ENCODE data around the gene NBAS.
"Not testable (repeated sequence)": the region's sequence is repeated elsewhere in the genome, so short reads cannot be mapped to it uniquely, and the experiment has no call there.

Gene NBAS

DNA sequence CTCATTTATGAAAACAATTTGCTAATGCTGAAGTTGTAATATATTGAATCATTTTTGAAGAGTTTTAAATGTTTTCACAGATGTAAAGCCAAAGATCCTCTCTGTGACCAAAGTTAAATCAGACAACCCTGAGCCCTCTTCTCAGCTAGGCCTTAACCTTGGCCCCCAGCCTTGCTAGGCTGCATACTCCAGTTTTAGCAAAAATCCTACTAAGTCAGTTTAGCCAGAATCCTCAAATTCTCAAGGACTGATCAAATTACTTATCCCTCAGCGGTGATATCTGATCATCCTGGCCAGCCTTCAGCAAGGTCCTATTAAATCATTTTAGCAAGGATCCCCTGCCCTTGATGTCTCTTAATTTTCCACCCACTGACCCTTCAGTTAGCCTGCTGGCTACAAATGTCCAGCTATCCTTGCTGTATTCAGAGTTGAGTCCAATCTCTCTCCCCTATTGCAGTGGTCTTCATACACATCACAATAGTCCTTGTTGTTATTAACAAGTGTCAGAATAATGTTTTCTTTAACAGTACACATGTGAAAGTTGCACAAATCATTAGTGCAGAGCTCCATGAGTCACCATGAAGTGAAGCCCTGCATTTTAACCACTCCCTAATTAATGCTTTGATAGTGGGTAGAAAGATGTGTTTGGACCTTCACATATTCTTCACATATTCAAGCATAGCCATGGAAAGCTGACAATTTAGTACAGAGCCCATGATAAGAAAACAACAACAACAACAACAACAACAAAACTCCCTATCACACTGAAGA lies 206.4 kb downstream of the NBAS start:
- DNase-seq = peak; percentile 7

DNA sequence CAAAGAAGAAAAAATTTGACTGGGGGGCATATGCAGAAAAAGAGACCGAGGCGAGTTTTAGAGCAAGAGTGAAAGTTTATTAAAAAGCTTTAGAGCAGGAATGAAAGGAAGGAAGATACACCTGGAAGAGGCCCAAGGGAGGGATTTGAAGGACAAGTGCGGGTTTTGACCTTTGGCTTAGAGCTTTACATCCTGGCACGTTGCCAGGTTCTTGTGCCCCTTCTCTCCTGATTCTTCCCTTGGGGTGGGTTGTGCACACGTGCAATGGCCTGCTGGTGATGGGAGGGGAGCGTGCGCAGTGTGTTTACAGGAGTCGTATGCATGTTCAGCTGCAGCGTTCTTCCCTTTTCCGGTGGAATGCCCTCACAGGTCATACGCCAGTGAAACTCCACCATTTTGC lies 208.8 kb downstream of the NBAS start:
- no peak for DNase-seq

DNA sequence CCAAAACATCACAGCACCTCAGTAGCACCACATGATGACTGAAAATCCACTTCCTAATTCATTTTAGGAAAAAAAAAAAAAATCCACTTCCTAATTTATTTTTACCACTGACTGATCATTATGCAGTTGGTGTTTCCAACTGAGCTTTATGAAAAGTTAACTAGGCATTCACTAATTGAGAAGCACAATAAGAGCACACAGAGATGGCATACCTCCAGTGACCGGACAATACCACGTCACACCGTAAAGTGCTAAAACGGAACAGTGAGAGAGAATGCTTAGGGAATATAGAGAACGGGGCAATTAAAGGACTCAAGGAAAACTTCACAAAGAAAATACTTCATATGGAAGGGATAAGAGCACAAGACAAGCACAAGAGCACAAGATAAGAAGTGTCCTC lies 212.5 kb downstream of the NBAS start:
- no peak for DNase-seq

DNA sequence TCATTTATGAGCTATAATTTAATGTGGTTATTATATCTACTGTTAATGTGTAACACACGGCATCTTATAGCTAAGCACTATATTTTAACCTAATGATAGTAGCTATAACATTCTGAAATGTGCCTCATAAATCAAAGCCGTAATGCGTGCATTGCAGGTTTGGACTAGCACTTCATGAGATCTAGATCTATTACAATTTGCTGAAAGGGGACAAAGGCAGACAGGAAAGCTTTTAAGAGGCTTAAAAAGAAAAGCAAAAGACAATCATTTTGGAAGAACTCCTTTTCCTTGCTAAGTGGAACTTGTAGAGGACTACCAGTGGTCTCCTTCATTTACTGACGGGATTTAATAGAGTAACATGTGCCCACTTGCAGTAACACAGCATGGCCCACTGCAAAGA lies 213.1 kb downstream of the NBAS start:
- DNase-seq = no peak

DNA sequence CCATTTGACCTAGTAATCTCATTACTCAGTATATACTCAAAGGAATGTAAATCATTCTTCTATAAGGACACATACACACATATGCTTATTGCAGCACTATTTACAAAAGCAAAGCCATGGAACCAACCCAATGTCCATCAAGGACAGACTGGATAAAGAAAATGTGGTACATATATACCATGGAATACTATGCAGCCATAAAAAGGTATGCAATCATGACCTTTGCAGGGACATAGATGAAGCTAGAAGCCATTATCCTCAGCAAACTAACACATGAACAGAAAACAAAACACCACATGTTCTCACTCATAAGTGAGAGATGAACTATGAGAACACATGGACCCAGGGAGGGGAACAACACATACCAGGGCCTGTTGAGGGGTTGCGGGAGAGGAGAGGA lies 214.5 kb downstream of the NBAS start:
- DNase-seq = peak; percentile 34

DNA sequence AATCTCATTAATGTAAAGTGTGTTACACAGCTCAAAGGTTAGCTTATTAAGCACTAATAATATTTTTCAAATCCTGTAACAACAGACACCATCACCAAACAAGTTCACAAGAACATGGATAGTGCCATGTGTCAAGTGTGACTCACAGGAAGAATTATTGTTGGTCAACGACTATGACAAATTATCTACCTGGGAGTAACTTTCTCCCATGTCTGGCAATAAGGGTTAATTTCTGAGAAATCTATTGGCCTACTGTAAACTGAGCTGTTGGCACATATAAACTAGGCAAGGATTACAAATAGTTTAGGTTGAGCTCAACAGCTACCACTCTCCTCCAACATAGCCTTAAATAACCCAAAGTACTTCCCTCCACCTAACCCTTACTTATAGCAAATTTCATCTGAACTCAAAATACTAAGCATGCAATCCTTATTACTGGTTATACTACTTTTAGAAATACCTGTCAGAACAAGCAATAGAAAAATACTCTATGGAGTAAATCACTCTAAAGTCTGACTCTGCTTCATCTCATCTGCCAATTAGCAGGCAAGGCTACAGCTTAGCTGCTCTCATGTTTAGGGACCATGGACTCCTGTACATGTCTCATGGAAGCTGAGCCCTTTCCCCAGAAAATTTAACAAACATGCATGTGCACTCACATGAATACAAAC lies 223.0 kb downstream of the NBAS start:
- DNase-seq = no peak

DNA sequence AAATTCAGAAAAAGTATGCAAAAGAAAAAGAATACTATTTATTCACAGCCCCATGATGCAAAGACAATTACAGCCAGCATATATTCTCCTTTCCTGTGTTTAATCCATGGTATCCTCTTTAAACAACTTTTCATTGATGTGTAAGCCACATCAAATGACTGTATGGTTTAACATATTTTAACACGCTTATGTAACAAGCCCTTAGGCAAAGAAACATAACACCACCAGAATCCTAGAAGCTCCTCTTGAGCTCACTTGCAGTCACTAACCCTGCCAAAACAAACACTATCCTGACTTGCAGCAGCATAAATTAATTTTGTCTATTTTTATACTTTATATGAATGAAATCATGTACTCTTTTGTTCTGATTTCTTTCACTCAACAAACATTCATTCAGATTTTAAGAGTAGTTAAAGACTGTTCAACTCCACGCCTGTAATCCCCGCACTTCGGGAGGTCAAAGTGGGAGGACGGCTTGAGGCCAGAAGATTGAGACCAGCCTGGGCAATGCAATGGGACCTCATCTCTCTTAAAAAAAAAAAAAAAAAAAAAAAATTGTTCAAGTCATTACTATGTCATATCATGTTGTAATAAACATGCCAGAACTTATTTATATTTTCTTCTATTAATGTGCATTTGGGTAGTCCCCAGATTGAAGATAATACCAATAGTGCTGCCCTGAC lies 226.3 kb downstream of the NBAS start:
- DNase-seq = no peak

DNA sequence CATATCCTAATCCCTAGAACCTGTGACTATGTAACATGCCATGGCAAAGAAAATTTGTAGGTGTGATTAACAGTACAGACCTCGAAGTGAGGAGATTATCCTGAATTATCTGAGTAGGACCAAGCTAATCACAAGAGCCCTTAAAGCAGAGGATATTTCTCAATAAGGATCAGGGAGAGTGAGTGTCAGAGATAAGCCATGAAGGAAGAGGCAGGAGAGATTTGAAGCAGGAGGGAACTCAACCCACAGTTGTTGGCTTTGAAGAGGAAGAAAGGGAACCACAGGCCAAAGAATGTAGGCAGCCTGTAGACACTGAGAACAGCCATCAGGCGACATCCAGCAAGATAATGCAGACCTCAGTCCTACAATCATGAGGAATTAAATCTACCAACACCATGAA lies 229.3 kb downstream of the NBAS start:
- DNase-seq = no peak

DNA sequence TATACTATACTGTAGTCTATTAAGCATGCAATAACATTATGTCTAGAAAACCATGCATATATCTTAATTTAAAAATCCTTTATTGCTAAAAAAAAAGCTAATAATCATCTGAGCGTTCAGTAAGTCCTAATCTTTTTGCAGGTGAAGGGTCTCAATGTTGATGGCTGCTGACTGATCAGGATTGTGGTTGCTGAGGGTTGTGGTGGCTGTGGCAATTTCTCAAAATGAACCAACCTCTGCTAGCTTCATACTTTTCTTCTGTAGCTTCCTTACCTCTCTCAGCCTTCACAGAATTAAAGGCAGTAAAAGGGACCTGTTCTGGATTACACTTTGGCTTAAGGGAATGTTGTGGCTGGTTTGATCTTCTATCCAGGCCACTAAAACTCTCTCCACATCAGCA lies 235.8 kb downstream of the NBAS start:
- no peak for DNase-seq

DNA sequence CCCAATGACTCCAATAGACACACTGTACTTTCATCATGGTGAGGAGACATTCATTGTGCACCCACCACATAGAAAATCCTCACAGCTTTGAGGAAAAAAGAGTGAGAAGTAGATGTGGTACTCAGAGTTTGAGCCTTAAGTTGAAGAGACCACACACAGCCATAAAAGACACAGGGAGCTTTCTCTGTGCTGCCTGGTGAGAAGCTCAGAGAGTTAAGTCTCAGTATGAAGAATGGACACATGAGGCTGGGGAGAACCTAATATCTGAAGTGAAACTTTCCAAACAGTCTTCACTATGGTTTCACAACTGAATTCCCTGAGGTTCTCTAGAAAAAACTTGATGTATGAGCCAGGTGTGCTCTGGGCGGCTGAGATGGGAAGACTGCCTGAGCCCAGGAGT lies 237.9 kb downstream of the NBAS start:
- DNase-seq = no peak

DNA sequence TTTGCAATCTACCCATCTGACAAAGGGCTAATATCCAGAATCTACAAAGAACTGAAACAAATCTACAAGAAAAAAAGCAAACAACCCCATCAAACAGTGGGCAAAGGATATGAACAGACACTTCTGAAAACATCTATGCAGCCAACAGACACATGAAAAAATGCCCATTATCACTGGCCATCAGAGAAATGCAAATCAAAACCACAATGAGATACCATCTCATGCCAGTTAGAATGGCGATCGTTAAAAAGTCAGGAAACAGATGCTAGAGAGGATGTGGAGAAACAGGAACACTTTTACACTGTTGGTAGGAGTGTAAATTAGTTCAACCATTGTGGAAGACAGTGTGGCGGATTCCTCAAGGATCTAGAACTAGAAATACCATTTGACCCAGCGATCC lies 239.7 kb downstream of the NBAS start:
- DNase-seq = not testable (repeated sequence)

DNA sequence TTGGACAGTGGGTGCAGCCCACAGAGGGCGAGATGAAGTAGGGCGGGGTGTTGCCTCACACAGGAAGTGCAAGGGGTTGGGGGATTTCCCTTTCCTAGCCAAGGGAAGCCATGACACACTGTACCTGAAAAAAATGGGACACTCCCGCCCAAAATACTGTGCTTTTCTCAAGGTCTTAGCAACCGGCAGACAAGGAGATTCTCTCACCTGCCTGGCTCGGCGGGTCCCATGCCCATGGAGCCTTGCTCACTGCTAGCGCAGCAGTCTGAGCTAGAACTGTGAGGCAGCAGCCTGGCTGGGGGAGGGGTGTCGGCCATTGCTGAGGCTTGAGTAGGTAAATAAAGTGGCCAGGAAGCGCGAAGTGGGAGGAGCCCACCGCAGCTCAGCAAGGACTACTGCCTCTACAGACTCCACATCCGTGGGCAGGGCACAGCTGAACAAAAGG lies 244.7 kb downstream of the NBAS start:
- no peak for DNase-seq

DNA sequence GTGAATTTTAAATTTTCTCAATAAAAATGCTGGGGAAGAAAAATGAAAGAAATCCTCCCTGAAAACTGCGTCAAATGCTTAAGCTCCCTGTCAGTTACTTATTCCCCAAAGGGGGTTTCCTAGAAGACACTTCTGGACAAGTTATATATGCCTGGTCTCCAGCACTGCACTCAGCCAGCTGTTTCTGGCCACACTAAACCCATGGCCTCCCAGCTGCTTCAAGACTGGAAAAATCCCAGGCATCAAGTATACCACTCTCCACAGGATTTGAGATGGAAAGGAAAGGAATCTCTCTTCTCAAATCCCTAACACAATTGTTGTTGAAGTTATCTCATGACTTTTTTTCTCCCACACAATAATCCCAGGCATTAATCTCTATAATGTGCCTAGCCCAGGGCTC lies 245.7 kb downstream of the NBAS start:
- DNase-seq = no peak

DNA sequence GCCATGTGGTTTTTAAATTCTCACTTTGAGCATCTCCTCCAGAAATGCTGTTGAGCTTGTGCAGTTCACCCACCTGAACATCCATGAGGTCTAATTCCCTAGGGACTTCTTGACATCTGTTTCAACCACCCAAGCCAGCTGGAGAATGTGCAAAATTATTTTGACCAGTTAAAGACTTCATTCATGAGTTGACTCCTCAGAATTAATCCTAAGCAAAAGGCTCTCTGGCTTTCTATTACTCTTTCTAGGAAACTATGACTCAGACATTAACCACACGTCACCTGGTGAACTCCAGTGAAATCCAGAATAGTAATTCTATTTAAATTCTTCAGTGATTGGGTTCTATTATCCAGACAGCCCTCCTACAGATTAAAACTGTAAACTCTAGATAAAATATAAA lies 247.5 kb downstream of the NBAS start:
- DNase-seq = peak; percentile 66

DNA sequence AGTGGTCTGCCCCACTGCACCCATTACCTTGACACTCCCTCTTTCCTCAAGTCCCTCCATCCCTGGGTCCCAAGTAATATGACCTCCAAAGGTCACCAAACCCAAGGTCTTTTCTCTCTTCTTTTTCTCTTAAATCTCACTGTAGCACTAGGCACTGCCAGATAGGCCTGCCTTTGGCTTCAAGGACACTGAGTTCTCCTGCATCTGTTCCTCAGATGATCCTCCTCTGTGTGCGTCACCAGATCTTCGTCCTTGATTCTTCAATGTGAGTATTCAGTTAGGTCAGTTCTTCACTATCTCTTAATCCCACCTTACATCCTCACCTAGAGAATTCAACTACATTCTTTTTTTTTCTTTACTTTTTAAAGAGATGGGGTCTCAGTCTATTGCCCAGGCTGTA lies 249.2 kb downstream of the NBAS start:
- no peak for DNase-seq

DNA sequence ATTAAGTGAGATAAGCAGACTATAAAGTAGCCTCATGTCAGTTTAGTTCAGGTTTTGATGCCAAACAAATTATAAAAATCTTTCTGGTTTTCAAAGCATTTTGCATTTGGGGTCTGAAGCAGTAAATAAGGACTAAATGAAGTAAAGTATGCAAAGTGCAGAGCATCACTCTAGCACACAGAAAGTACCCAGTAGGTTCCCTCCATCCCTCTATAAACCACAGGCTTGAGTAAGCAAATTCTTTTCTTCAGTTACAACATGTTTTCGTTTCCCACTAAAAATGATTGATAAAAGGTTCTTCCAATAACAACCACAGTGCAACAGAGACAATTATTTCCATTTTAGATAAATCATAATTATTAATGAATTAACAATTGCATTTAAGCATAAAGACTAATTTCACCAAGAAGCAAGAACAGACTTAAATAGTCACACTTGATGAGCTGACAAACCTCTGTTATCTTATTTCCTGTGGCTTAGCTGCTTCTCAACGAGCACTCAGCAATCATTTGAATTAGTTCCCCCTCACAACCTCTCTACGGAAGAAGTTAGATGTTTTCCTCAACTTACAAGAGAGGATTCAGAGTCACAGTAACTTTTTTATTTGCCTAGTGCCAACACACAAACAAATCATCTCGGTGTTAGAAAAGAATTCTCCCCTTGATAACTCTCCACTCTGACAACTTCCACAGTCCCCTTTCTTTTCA lies 249.8 kb downstream of the NBAS start:
- peak; percentile 5 for DNase-seq

DNA sequence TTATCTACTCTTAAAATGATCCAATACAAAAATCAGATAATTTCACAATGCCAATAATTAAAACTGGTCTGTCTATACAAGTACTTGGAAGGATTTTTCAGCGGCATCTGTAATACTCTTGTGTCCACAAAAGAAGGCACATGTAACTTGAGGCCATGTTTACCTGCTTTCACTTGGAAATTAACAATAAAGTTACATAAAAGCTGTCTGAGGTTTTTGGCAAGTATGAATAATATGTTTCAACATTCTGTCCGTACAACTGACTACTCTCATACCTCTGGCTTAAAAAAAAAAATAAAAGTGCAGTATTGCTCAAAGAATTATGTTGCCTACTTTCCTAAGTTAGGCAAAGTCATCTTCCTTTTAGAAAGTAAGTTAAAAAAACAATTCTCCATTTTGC lies 253.6 kb downstream of the NBAS start:
- DNase-seq = no peak

DNA sequence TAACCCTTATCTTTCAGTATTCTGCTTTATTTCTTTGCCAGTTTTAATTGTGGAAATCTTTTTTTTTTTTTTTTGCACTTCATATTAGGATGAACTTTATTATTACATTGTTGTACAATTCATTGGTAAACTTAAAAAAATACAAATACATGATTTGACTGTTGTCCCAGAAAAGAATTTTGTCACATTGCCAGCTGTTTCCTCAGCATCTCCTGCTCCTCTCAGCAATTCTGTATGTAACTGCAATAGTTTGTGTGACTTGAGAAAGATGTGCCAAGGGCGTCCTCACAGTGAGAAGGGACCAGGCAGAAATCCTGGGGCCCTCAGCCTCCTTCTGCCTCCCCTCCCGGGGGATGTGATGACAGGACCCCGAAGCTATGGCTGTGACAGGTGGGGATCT lies 254.4 kb downstream of the NBAS start:
- no peak for DNase-seq

DNA sequence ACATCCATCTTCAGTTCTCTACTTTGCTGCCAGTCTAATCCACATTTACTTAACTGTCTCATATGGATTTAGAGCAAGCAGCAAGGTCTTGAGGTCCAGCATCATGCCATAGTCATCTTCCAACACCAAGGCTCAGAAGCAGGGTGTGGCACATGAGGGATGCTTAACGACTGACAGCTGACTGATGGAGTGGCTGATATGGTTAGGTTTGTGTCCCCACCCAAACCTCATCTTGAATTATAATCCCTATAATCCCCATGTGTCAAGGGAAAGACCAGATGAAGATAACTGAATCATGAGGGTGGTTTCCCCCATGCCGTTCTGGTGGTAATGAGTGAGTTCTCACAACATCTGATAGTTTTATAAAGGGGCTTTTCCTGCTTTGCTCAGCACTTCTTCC lies 257.3 kb downstream of the NBAS start:
- no peak for DNase-seq

DNA sequence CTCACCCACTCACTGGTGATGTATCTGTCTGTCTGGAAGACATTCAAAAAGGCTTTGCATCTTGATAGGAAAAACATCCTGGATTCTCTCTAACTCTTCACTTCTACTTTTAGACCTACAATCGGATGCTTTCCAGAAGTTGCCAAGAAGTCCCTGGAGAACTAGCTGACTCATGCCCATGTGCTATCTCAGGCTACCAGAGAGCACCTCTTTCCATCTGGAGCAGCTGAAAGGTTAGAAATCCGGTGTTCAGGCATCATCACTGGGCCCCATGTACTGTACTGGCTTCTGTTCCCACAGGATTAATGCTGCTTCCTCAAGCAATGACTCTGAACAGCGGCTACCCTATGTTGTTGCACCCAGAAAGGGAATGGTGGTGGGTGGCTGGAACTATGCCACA lies 259.0 kb downstream of the NBAS start:
- peak; percentile 37 for DNase-seq

DNA sequence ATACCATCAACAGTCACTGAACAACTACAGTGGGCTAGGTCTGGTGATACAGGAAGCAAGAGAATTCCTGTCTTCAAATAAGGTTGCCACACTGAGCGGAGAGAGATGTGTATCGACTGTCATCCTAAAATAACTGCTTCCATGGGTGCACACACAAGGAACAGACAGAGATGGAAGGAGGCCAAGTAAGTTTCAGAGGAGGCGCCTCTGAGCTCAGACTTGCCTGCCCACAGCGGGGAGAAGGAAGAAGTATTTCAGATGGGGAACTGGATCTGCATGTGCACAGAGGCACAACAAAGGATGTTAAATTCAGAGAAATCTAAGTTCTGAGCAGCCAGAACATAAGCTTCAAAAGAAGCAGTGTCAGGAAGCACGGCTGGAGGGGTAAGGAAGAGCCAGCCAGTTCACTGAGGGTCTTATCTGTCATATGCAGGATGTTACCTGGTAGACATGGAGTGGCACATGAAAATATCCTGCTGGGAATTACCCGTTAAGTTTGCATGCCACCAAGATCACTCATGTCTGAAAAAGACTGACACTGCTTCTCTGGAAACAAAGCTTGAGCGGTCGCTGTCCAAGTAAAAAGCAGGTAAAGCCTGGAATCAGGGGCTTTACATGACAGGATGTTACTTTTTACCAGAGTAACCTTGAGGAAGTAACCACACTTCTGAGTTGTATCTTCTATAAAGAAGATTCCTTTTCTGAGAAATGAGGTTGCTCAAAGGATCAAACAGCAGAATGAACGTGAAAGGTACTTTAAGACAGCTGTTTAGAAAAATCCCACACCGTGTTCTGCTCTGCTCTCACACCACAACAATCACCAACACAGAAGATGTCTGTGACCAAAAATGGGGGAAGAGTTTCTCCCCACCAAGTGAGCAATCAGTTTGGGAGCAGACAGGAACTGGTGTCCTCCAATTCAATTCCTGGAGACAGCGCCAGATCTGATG lies 260.2 kb downstream of the NBAS start:
- DNase-seq = no peak

DNA sequence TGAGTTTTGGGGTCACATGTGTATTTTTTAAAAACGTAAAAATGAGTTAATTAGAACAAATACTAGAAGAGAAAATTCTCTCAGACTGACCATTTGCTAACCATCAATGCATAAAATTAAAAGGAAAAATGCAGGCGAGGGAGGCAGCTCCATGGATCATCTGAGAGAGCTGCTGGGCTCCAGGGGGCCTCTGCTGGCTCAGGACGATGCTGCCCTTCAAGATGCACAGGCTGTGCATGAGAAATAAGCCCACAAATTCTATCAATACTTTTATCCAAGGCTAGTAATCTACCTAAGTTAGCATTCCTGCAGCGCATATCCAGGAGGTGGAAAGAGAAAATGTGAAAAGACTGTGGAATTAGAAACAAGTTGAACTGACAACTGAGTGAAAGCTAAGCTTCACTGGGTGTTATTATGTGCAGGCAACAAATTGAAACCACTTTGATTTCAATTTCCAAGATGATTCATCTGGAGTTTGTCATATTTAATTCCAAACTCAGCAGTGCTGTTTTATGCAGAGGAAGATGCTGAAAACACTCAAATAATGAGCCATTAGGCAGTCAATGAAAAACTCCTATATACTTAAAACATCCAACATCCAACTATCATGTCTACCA lies 261.1 kb downstream of the NBAS start:
- DNase-seq = no peak
